Breast epithelium (tissue), 3 donors: ENCODE measurements around the gene RTP2.

Source experiments
- CTCF ChIP-seq, 3 donors: fragments of 450-650 bp; IDR thresholded peaks; one replicate each; pipeline ENCODE4 v1.5.1; 2016 to 2017; ENCODE audit warnings: antibody characterized with exemption in 3 of 3, mild to moderate bottlenecking in 3 of 3, moderate library complexity in 3 of 3
- POLR2AphosphoS5 ChIP-seq, 3 donors: sonication (generic); formaldehyde crosslinking; IDR thresholded peaks; one replicate each; pipeline ENCODE4 v1.6.1; 2017; ENCODE audit warnings: antibody characterized with exemption in 3 of 3

DNA sequence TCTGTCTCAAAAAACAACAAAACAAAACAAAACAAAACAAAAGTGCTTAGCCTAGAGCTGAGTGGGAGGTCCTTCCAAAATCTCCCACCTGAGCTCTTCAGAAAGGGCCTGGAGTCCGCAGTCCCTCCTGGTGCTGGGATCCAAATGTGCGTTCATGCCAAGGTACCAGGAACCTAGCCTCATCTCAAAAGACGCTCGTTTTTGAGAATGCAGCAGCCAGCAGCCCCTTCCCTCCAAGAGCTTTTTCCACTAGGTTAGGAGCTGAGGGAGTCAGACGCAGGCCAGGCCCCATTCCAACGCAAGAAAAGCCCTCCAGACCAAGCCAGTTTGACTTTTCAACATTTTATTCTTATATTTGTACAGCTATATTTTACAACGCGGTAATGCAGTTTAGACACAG lies 18.7 kb upstream of the RTP2 start:
- TF ChIP-seq CTCF (IDR thresholded peaks at IDR 0.05) (no peak), POLR2AphosphoS5 (IDR thresholded peaks at IDR 0.05) (no peak)
